HK-2 (cell line): ENCODE data around the gene GRK6.

Source experiments
- DNase-seq: peaks from one replicate; pipeline ENCODE4 v3.0.0-alpha.2; 2018; ENCODE audit not compliant: unreplicated experiment

The GRK6 gene

DNA sequence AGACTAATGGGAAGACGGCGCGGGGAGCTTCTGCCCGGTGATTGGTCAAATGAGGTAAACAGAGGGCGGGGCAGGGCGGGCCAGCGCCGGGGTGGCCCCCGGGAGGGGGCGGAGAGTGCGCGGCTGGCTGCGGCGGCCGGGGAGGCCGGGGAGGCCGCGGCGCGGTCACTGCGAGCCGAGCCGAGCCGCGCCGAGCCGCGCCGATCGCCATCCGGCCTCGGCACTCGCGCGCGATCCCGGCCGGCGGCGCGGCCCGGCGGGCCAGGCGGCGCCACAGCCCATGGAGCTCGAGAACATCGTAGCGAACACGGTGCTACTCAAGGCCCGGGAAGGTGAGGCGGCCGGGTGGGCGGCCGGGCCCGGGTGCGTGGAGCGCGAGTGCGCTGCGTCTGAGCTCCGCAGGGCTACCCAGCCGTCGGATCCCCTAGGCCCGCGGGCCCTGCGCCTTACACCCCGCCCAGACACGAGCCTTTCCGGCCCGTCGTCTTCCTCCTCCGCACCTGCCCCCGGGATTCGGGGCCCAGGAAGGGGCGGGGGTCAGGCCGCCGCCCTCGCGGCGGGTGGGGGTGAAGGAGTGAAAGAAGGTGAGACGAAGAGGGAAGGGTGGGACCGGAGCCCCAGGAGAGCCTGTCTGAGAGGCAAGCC lies at the start of gene GRK6:
Gene GRK6, plus strand, starts transcription at position 111 of the 645 bp plus-strand sequence. Its CDS starts 170 bp downstream, at position 281.
- no peak for DNase-seq

DNA sequence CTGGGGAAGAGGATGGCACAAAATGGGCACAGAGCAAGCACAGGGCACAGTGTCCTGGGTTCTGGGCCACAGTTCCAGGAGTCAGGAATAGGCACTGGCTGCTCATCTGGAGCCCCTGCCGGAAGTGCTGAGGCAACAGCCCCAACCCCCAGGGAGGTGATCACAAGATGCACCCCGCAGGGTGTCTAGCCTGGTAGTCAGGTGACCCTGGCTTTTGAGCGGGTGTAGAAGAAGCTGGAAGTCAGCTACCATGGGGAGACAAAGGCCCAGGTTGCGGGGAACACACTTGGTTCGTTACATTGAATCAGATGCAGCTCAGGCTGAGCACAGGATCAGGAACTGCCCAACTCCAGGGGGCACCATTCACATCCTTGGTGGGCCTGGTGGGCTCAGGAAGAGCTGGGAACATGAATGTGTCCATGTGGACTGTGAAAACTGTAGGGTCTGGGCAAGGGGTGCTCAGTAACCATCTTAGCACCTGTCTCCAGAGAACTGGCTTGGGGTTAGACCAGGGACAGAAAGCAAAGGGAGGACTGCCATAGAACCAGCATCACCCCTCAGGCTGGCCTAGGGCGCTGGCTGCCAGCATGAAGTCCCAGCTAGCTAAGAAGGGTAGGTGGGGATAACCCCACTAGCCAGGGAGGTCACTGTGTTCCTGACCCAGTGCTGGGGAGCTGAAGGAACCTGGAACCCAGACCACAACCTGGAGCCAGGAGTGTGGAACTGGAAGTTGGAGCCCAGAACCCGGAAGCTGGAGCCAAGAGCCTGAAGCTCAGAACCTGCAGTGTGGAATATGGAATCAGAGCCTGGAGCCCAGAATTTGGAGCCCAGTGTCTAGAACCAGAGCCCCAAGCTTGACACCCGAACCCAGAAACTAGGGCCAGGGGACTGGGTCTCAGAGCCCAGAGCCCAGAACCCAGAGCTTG lies 48.4 kb upstream of the GRK6 start:
- no peak for DNase-seq

DNA sequence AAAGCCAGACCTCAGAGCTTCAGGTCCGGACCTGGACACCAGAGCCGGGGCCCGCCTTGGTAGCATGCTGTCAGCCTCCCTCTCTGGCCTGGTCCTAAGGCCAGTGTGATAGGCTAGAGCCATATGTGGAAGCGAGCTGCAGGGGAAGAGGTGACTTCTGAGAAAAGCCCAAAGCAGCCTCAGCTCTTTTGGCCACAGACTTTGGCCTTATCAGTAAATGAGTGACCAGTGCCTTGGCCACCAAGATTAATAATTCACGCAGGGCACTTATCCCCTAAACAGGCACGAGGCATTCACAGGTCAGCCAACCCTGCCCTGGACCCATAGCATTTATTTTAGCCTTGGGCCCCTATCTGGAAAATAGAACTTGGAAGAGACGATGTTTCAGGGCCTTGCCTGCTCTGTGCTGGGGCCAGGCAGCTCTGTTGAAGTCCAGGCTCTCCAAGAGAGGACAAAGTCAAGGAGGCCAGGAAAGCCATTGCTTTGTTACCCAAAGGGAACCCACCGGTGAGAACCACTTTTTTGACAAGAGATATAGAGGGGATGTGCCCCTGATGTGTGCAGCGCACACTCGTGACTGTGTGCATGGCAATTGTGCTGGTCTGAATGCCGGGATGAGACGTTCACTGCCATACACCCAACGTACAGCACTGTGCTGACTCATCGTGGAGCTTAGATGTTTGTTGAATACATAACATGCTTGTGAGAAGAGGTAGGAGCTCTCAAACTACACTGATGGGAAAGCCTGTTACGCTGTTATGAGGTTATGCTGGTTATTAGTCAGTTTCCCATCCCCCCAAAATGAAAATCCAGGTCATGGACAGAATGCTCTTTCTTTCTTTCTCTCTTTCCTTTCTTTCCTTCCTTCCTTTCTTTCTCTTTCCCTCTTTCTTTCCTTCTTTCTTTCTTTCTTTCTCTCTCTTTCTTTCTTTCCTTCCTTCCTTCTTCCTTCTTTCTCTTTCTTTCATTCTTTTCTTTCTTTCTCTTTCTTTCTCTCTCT lies 47.3 kb upstream of the GRK6 start:
- DNase-seq, result peak; percentile 62

- no peak for DNase-seq
Measured at GRCh38 chr5:177380805-177381126, 45.7 kb upstream of the GRK6 start.

- DNase-seq, result no peak
Measured at GRCh38 chr5:177382423-177383029, 44.0 kb upstream of the GRK6 start.

DNA sequence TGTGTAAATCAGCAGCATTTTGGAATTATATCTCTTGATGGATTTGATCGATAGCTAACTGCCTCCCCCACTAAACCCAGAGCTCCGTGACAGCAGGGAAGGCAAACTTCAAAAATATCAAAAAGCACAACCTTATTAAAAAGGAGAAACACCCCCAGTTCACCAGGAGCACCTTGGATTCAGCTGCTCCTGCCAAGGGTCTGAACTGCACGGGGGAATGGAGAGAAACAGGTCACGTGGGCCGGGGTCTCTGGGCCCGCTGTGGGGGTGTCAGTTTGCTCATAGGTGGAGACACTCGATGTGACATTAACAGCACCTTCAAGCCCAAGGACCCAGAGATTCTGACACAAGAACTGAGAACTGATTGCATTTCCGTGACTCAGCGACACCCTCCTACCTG lies 43.3 kb upstream of the GRK6 start:
- DNase-seq, result no peak

- DNase-seq, result no peak
Measured at GRCh38 chr5:177384134-177384533, 42.3 kb upstream of the GRK6 start, which contains the start of gene SLC34A1. Gene SLC34A1 (plus strand): TSS chr5:177384434. CDS start chr5:177385742, 1,308 bp downstream.

DNA sequence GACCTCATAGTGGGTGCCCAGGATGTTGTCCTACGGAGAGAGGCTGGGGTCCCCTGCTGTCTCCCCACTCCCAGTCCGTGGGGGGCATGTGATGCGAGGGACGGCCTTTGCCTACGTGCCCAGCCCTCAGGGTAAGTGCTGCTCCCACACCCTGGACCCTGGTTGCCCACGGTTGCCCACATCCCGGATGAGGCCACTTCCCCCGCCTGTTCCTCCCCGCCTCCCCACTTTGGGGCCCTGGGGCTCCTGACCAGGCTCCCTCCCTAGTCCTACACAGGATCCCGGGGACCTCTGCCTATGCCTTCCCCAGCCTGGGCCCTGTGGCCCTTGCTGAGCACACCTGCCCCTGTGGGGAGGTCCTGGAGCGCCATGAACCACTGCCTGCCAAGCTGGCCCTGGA lies 40.8 kb upstream of the GRK6 start:
- no peak for DNase-seq

GRCh38 chr5:177386542-177386941 lies 39.9 kb upstream of the GRK6 start:
- DNase-seq, result no peak

DNA sequence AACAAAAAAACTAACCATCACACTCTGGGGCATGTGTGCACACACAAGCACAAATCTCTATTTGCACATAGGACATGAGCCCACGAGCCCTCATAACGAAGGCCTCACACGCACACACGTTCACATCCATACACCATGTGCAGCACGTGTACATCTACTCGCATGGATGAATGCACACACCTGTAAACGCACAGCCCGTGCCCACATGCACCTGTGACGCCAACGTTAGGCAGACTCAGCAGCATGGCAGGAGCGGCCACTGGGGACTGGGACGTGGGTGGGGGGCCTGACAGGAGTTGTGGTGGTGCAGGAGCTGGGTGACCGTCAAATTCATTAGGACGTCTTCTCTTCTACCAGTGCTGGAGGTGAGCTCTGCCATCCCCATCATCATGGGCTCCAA lies 39.1 kb upstream of the GRK6 start:
- no peak for DNase-seq

DNA sequence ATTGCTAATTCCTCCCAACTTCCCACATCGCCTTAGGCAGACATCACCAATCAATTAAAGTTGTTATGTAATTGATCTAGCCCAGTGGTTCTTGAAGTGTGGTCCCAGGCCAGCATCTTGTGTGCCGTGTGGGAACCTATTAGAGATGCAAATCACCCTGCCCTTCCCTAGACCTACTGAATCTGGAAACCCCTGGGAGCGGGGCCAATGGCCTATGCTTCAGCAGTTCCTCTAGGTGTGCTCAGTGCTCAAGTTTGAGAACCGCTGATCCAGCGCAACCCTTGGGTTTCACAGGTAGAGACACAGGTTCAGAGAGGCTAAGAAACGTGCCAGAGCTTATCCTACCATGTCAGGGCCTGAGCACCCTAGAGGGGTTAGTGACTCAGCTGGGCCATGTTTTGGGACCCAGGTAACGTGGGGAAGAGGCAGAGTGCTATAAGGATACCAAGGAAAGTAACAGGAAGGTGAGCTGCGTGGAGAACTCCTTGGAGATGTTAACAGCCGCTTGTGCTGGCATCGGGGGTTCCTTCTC lies 37.9 kb upstream of the GRK6 start:
- DNase-seq, result no peak

- peak; percentile 63 for DNase-seq
Measured at GRCh38 chr5:177389241-177390169, 37.0 kb upstream of the GRK6 start.

- peak; percentile 84 for DNase-seq
Measured at GRCh38 chr5:177390363-177391300, 35.8 kb upstream of the GRK6 start.

- no peak for DNase-seq
Measured at GRCh38 chr5:177392765-177393164, 33.7 kb upstream of the GRK6 start.

- DNase-seq, result no peak
Measured at GRCh38 chr5:177393206-177393765, 33.2 kb upstream of the GRK6 start.

- DNase-seq, result no peak
Measured at GRCh38 chr5:177393990-177394389, 32.5 kb upstream of the GRK6 start.

GRCh38 chr5:177396078-177396477 lies 30.4 kb upstream of the GRK6 start:
- no peak for DNase-seq

DNA sequence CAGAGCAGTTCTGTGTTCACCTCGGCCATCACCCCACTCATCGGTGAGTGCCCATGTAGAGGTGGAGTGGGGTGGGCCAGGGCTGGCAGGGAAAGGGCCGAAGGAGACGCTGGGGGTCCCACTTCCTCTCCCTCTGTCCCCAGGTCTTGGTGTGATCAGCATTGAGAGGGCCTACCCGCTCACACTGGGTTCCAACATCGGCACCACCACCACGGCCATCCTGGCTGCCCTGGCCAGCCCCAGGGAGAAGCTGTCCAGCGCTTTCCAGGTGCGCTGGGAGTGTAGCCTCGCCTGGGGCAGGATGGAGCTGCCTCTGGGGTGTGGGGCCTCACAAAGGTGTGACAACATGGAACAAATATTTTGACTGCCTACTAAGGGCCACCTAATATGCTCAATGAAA lies 29.7 kb upstream of the GRK6 start:
- DNase-seq, result no peak
